Measurements from ENCODE around the gene PAQR8. TPM values are rescaled to one million over a fixed set of nuclear protein-coding genes. Genes with fewer than 3 reads are reported as not detected.

The PAQR8 gene
- total and polyA plus RNA-seq, 2 of the 4 experiments (the other 2 are of a cell fraction) = 1.4 to 1.6 TPM

- dilution Hi-C loops (cut with HindIII; ENCODE audit: low sequenced_read_pairs, unreplicated experiment) = no loop called here
Measured at GRCh38 chr6:52373151-52373690, 11.3 kb downstream of the PAQR8 start.

More at GRCh38 chr6:52373151-52373690, 11.3 kb downstream of the PAQR8 start:
- no peaks in the 10 kb centered on the region for H4K20me1 ChIP-seq (ENCODE audit: insufficient read depth, low read length)
- no peak overlapping the region for H3K4me3 ChIP-seq (ENCODE audit: insufficient read depth, low read depth, low read length)
- TF ChIP-seq FOS (IDR thresholded peaks at IDR 0.05; ENCODE audit: low read depth, low read length) = no peak
- no peak for TF ChIP-seq ELK1 (IDR thresholded peaks at IDR 0.05; ENCODE audit: borderline replicate concordance, low read depth, low read length)
- no peak overlapping the region for H2BK20ac ChIP-seq (ENCODE audit: low read depth, low read length)
- ATAC-seq (ENCODE audit: low read depth) (no peak), DNase-seq (no peak)
- H3K4me2 ChIP-seq (ENCODE audit: low read depth, low read length) = no peak overlapping the region
- no peak overlapping the region for H3K9ac ChIP-seq (ENCODE audit: low read depth, low read length)
- BruUV-seq (replicated peaks) = no TSS peak
- peaks cover 0 to 2% of the 10 kb centered on the region in 2 experiments; a peak in 1 of 4 replicates for H3K79me1 ChIP-seq (ENCODE audit: low read depth in 1 of 2, low read length in 2 of 2)
- no peak overlapping the region for H4K5ac ChIP-seq (ENCODE audit: low read depth, low read length)
- no peak overlapping the region for H2BK15ac ChIP-seq (ENCODE audit: low read depth, low read length)
- H3K56ac ChIP-seq (ENCODE audit: extremely low read depth, insufficient read depth, low read length) = no peak overlapping the region
- H2AK9ac ChIP-seq (replicated peaks; ENCODE audit: low read depth, low read length, poor library complexity) = no peak overlapping the region
- H2AK5ac ChIP-seq (ENCODE audit: low read depth, low read length) = no peak overlapping the region
- in situ Hi-C loops (cut with MboI; ENCODE audit: low sequenced_read_pairs) = no loop called here
- H3K4ac ChIP-seq (ENCODE audit: low read depth, low read length) = no peak overlapping the region
- no peak overlapping the region for H4K8ac ChIP-seq (ENCODE audit: low read depth in 2 of 2, low read length in 2 of 2)
- H3K23ac ChIP-seq (ENCODE audit: low read depth, low read length) = no peak overlapping the region
- H3K36me3 ChIP-seq (ENCODE audit: control insufficient read depth, insufficient read depth, low read length) = peaks cover 2% of the 10 kb centered on the region; the same call in 1 of the 2 replicates
- 88% methylated on average over 1 of the region's 5 CpGs; no CpG with 5 or more reads in 1 of the 2 experiments for WGBS, 2 experiments (ENCODE audit: extremely low coverage in 2 of 2, insufficient read length in 1 of 2)
- POLR2A ChIA-PET (ENCODE audit: unreplicated experiment) = no interaction called here
- H2BK120ac ChIP-seq (ENCODE audit: low read depth, low read length) = no peak overlapping the region
- CTCF ChIA-PET = no interaction called here
- no peak overlapping the region for H2AFZ ChIP-seq (replicated peaks; ENCODE audit: low read length, poor library complexity)
- no peaks in the 10 kb centered on the region for H3K27me3 ChIP-seq (ENCODE audit: control insufficient read depth, insufficient read depth, low read length)
- H3K4me1 ChIP-seq (ENCODE audit: control insufficient read depth, insufficient read depth, low read length) = no peaks in the 10 kb centered on the region
- H3K18ac ChIP-seq (ENCODE audit: low read depth, low read length) = no peak overlapping the region
- H3K9me1 ChIP-seq (ENCODE audit: insufficient read depth, low read length) = no peaks in the 10 kb centered on the region; the same call in 1 of the 2 replicates
- H3K27ac ChIP-seq (ENCODE audit: insufficient read depth, low read length) = no peak overlapping the region
- H4K91ac ChIP-seq (ENCODE audit: insufficient read depth, low read depth, low read length) = no peak overlapping the region
- intact Hi-C loops (cut with micrococcal nuclease) = no loop called here
- no peak overlapping the region for H2BK5ac ChIP-seq (ENCODE audit: low read depth, low read length, poor library complexity, severe bottlenecking)
- H3K14ac ChIP-seq (replicated peaks; ENCODE audit: low read depth, low read length) = no peak overlapping the region
- H3K9me3 ChIP-seq (ENCODE audit: control insufficient read depth, insufficient read depth, low read length) = no peaks in the 10 kb centered on the region
